Fibroblast of gingiva (primary cell): ENCODE measurements around the gene LEMD3.
"Not testable (repeated sequence)": the region's sequence is repeated elsewhere in the genome, so short reads cannot be mapped to it uniquely, and the experiment has no call there.

Experiments used
- DNase-seq: peaks from one replicate; pipeline ENCODE4 v3.0.0-alpha.2; 2011; ENCODE audit warnings: low read depth

LEMD3 gene

DNA sequence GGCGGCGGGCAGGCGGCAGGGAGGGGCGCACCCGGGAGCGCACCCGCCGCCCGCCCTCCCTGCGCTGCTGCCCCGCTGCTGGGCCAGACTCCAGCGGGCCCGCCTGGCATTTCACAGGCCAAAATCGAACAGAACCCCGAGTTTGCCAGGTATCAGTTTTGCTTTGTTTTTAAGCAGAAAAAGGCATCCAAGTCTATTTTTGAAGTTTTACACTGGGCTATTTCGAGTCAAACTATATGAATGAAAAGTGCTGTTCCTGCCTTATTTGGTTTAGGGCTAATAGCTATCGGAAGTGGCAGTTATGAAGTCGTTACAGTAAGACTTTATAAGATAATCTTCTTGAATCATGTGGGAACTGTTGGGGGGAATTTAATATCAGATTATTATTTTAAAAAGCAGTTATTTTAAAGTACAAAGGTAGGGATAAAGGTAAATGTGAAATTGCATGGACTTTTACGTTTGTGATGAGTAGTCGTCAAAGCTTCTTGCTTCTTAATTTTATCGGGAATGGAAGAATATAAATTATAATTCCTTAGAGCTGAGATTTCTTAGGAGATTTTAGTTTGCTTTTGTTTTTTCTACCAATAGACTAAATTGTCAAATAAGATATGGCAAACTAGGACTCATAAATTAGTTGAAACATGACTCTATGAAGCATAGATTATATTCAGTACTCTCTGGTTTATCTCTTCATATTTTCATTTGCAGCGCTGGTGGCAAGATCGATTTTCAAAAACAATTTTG is 110.2 kb downstream of the LEMD3 start:
- no peak for DNase-seq

DNA sequence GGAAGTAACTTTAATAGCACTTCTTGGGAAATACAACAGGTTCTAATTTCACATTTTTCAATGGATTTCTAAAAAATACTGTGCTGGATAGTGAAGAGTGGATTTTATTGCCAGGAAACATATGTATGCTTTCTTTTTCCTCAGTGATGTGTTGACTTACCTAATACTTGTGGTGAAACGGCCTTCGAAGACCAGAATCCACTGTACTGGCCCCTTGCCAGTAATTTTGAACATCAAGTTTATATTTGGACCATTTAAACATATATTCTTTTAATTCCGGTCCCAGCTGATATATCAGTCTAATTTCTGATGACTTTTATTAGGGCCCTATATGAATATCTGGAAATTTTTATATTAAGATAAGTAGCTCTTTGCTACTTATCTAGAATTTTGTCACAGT is 110.9 kb downstream of the LEMD3 start:
- DNase-seq = peak; percentile 30

DNA sequence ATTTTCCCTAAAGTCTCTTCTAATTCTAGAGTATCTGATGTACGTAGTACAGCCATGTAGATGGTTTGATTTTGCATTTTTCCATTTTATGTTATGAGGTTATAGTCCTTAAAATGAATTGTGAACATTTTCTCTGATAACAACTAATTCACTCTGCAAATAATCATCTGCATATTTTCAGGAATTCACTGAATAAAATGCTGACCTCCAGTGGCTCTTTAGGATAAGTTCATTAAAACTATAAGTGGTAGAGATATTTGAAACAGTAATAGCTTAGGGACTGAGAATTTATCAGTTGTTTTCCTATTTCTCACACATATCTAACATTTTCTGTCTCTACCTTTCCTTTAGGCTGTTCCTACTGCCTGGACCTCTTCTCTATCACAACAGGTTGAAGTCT is 113.5 kb downstream of the LEMD3 start:
- DNase-seq = no peak

DNA sequence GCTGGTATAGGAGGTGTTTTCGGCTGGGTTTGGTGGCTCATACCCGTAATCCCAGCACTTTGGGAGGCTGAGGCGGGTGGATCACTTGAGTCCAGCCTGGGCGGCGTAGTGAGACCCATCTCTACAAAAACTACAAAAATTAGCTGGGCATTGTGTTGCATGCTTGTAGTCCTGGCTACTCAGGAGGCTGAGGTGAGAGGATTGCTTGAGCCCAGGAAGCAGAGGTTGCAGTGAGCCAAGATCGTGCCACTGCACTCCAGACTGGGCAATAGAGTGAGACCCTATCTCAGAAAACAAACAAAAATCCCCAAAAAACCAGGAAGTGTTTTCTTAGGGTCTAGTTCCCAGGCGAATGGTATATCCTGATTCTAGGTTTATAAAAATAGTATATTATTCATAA is 116.1 kb downstream of the LEMD3 start:
- not testable (repeated sequence) for DNase-seq

- no peak for DNase-seq
These were observed 118.0 kb downstream of the LEMD3 start for GRCh38 chr12:65287426-65287825.

DNA sequence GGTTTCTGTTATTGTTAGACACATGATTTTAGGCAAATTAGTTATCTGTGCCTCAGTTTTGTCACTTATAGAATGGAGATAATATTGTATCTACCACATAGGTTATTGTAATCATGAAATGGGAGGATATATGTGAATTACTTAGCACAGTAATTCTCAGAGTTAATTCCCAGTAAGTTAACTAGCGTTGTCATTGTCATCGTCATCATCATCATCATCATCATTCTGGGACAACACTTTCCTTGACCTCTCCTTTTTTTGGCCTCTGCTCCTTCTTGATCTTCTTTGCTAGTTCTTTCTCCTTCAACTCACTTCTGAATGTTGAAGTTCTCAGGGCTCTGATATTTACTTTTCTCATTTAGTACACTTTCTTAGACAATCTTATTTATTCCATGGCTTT is 122.9 kb downstream of the LEMD3 start:
- no peak for DNase-seq

DNA sequence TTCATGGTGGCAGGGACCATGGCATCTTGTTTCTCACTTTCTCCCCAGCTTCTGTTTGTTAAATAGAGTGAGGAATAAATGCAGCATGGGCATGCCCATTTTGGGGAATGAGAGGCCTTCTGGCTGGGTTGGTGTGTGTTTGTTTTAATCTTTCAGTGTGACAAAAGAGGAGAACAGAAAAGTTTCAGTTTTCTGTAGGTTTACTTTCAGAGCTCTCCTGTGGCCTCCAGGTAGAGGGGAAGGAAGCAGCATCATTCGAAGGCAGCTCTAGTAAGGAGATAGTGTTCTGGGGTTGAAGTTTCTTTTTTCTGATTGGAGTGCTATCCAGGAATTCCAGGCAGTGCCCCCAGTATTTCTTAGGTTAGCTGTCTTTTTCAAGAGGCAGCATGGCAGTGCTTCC is 124.4 kb downstream of the LEMD3 start:
- no peak for DNase-seq

GRCh38 chr12:65294641-65295262 is 125.4 kb downstream of the LEMD3 start:
- no peak for DNase-seq

- DNase-seq = no peak
These were observed 127.3 kb downstream of the LEMD3 start for GRCh38 chr12:65296508-65297265.
